Measurements from ENCODE around the gene AKR7A3.
"Not testable (repeated sequence)": the region's sequence is repeated elsewhere in the genome, so short reads cannot be mapped to it uniquely, and the experiment has no call there.

Gene AKR7A3

DNA sequence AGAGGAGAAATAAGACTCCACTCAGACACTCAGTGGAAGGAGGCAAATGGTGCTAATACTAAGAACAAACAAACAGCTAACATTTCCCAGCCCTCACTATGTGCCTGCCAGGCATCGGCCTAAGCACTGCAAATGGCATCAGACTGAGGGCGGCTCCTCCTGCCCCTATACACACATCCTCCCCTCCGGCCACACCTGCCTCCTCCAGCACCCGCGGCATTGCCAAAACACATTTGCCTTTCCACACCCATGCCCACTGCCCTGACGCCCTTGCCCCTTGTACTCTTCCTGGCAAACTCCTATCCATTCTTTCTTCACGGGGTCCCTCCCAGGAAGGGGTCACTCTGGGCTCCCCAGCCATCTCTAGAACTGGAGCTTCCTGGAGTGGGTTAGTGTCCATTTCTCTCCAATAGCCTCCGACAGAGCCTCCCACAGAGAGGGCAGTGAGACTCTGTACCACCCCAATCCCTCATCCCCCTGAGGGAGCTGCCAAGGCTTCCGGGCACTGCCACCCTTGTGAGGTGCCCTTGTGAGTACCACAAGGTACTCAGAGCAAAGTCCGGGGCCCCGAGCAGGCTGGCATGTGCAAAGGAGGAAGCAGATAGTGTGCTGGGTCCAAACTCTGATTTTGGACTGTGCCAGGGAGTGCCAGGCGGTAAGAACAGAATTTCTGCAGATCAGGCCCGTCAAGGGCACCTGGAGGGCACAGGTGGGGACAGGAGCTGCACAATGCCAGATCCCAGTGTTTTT, 959 bp downstream of the AKR7A3 start:
- no peak for DNase-seq

DNA sequence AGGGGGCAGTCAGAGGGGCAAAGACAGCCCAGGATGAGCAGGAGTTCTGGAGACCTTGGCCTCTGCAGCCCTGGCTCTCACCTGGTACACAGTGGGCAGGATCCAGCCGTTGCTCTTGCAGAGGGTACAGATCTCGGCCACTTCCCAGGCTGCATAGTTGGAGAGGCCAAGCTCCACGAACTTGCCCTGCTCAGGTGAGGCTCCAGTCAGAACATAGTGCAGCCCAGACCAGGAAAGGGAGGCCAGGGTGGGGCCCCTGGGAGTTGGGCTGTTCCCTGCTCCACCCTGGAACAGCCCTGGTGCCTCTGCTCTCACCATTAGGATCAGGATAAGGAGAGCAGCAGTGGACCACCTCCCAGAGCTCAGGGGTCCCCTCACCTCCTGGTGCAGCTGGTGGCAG, 2.8 kb downstream of the AKR7A3 start:
- not testable (repeated sequence) for DNase-seq

DNA sequence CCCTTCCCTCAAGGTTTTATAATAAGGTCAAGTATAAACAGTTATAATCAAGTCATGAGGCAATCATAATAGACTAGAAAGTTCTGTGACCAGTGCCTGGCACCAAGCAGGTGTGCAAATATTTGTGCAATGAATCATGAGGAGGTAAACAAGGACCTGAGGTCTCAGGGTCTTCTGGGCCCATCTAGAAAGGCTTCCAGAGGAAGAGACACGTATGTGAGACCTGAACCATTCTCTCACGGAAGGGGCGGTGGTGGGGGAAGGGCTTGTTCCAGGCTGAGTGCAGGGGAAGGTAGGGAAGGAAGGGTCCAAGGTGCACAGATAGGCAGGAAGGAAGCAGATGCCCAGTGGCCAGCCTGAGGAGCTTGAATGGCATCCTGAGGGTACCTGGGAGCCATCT, 3.2 kb downstream of the AKR7A3 start:
- DNase-seq = not testable (repeated sequence)

GRCh38 chr1:19284881-19285280, 3.7 kb downstream of the AKR7A3 start:
- DNase-seq = no peak

- DNase-seq = no peak
Measured at GRCh38 chr1:19283891-19284290, 4.7 kb downstream of the AKR7A3 start.

DNA sequence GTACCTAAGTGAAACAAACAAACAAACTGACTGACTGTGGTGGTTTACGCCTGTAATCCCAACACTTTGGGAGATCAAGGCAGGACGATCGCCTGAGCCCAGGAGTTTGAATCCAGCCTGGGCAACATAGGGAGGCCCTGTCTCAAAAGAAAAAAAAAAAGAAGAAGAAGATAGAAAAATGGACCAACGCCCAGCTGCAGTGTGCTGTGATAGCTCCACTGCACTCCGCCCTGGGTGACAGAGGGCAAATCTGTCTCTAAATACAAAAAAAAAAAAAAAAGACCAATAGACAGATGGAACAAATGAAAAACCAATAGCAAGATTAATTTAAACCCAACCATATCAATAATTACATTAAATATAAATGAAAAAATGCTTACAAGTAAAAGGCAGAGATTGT, 13.9 kb downstream of the AKR7A3 start:
- no peak for DNase-seq

DNA sequence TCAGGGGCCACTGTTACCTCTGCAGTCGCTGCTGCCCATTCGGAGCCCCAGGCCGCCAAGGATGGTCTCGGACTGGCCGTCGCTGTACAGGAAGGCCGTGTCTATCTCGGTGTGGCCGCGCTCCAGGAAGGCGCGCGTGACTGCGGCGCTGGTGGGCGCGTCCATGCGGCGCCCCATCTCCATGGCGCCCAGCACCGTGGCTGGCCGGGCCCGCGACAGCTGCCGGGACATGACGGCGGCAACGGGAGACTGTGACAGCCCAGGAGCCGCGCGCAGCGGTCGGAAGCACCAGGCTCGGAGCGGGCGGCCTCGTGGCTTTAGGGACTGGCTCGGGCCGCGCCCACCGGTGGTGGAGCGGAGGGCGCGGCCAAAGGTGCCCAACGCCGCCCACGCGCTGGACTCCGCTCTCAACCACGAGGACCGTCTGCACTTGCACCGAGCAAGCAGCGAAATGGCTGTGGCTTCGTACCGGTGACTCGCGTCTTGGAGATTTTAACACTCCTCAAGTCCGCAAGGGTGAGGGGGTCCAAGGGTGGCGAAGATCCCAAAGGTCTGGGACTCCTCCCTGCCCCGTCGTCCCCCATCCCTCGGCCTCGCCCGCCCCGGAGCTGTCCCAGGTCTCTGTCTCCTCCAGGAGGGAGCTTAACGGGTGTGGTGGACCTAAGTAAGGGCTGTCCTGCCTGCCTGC, 14.6 kb downstream of the AKR7A3 start:
- DNase-seq = not testable (repeated sequence)

DNA sequence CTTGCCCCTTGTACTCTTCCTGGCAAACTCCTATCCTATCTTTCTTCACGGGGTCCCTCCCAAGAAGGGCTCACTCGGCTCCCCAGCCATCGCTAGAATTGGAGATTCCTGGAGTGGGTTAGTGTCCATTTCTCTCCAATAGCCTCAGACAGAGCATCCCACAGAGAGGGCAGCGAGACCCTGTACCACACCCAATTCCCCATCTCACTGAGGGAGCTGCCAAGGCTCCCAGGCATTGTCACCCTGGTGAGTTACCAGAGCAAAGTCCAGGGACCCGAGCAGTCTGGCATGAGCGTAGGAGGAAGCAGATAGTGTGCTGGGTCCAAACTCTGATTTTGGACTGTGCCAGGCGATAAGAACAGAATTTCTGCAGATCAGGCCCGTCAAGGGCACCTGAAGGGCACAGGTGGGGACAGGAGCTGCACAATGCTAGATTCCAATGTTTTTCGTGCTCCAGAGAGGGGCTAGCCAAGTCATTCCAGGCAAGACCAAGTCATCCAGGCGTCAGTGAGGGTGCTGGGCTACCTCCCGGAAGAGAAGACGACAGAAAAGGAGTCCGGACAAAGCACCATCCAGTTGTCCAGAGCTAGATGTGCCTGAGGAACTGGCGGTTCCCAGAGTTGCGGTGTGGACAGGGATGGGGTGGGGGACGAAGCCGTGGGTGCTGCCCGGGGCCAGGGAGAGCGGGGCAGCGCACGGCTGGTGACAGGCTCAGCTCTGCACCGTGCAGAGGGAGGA, 15.3 kb downstream of the AKR7A3 start:
- DNase-seq = no peak

DNA sequence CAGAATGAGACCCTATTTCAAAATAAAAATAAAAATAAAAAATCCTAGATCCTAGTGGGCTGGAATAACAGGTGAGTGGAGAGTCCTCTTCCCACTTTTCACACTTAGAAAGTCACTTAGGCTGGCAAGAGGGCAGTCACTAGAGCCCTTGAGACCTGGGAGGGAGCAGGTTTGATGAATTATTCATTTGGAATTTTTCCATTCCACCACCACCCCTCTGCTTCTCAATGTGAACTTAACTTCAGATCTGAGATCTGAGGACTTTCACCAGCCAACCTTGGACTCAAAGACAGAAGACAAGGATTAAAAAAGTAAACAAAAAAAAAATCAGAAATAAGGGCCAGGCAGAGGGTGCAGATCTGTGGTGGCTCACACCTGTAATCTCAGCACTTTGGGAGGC, 16.5 kb downstream of the AKR7A3 start:
- no peak for DNase-seq

DNA sequence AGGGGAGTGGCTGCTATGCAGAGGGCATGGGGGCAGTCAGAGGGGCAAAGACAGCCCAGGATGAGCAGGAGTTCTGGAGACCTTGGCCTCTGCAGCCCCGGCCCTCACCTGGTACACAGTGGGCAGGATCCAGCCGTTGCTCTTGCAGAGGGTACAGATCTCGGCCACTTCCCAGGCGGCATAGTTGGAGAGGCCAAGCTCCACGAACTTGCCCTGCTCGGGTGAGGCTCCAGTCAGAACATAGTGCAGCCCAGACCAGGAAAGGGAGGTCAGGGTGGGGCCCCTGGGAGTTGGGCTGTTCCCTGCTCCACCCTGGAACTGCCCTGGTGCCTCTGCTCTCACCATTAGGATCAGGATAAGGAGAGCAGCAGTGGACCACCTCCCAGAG, 18.2 kb downstream of the AKR7A3 start:
- not testable (repeated sequence) for DNase-seq

DNA sequence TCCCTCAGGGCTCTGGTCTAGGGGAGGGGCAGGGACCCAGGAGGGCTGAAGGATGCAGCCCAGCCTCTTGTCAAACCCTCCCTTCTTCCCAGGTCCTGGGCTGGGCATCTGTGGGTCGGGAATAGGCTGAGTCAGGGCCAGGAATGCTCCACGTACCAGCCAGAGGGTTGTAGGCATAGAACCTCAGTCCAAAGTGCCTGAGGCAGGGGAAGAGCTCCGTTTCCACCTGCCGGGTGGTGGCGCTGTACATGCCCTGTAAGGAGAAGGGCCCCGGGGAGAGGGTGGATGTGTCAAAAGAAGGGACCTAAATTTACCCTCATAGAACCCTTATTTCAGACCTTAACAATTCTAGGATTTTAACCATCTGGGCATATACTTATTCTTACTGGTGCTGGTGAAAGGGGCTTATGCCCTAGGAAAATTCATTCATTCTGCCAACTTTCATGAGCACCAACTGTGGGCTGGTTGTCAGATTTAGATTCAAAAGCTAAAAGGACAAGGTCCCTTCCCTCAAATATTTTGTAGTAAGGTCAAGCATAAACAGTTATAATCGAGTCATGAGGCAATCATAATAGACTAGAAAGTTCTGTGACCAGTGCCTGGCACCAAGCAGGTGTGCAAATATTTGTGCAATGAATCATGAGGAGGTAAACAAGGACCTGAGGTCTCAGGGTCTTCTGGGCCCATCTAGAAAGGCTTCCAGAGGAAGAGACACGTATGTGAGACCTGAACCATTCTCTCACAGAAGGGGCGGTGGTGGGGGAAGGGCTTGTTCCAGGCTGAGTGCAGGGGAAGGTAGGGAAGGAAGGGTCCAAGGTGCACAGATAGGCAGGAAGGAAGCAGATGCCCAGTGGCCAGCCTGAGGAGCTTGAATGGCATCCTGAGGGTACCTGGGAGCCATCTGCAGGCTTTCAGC, 18.9 kb downstream of the AKR7A3 start:
- DNase-seq = not testable (repeated sequence)

GRCh38 chr1:19268445-19268844, 20.1 kb downstream of the AKR7A3 start:
- DNase-seq = no peak

DNA sequence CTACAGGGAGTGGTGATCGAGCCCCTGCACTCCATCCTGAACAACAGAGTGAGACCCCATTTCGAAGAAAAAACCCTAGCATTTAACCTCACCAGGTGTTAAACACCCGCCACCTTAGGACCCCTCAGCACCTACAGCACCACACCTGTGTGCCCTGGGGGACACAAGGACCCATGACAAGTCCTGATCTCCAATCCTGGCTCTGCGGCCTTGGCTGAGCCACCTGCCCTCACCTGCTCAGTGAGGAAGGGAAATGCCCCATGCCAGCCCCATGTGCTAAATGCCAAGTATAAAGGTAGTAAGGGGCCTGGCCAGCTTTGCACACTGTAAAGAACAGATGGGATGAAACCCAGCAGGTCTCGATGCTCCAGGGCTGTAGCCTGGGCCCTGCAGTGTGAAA, 25.8 kb downstream of the AKR7A3 start:
- no peak for DNase-seq

GRCh38 chr1:19262047-19262446, 26.5 kb downstream of the AKR7A3 start:
- no peak for DNase-seq

- DNase-seq = no peak
Measured at GRCh38 chr1:19260211-19261138, 28.1 kb downstream of the AKR7A3 start.

DNA sequence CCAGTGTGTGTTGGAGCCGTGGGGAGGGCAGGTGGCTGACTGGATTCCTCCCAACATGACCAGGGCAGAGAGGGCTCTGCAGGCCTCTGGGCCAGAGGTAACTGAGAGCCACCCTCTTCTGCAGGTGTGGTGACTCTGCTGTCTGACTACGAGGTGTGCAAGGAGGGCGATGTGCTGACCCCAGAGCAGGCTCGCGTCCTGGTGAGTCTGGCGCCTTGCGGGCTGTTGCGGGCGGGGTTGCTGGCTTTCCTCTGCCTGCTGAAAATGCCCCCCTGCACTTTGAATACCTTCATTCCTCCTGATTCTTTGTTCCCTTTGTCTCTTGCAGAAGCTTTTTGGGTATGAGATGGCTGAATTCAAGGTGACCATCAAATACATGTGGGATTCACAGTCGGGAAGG, 30.2 kb downstream of the AKR7A3 start:
- no peak for DNase-seq

GRCh38 chr1:19257178-19257914, 31.2 kb downstream of the AKR7A3 start:
- no peak for DNase-seq

GRCh38 chr1:19256301-19256700, 32.3 kb downstream of the AKR7A3 start:
- DNase-seq = not testable (repeated sequence)

GRCh38 chr1:19255288-19255687, 33.3 kb downstream of the AKR7A3 start:
- DNase-seq = no peak

- DNase-seq = no peak
Measured at GRCh38 chr1:19254416-19254815, 34.2 kb downstream of the AKR7A3 start.

All from OCI-M1 (cell line).